ENCODE data around the gene HOXC6.

HOXC6 gene

GRCh38 chr12:54030889-54031471, 2.7 kb downstream of the HOXC6 start:
- TF ChIP-seq, protein P1, sequence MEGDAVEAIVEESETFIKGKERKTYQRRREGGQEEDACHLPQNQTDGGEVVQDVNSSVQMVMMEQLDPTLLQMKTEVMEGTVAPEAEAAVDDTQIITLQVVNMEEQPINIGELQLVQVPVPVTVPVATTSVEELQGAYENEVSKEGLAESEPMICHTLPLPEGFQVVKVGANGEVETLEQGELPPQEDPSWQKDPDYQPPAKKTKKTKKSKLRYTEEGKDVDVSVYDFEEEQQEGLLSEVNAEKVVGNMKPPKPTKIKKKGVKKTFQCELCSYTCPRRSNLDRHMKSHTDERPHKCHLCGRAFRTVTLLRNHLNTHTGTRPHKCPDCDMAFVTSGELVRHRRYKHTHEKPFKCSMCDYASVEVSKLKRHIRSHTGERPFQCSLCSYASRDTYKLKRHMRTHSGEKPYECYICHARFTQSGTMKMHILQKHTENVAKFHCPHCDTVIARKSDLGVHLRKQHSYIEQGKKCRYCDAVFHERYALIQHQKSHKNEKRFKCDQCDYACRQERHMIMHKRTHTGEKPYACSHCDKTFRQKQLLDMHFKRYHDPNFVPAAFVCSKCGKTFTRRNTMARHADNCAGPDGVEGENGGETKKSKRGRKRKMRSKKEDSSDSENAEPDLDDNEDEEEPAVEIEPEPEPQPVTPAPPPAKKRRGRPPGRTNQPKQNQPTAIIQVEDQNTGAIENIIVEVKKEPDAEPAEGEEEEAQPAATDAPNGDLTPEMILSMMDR (IDR thresholded peaks at IDR 0.05; ENCODE audit: insufficient read depth, low read length, poor library complexity, severe bottlenecking), result no peak
- H3K36me3 ChIP-seq (ENCODE audit: control insufficient read depth, insufficient read depth, low read length), result no peaks in the 10 kb centered on the region
- no peak overlapping the region for H3K4me3 ChIP-seq (replicated peaks; ENCODE audit: low read depth, low read length)
- no peak for DNase-seq (ENCODE audit: extremely low read depth, insufficient read length)
- peaks cover 2% of the 10 kb centered on the region; the same call in 1 of the 2 replicates for H3K27me3 ChIP-seq (replicated peaks; ENCODE audit: control insufficient read depth, insufficient read depth, low read length)

DNA sequence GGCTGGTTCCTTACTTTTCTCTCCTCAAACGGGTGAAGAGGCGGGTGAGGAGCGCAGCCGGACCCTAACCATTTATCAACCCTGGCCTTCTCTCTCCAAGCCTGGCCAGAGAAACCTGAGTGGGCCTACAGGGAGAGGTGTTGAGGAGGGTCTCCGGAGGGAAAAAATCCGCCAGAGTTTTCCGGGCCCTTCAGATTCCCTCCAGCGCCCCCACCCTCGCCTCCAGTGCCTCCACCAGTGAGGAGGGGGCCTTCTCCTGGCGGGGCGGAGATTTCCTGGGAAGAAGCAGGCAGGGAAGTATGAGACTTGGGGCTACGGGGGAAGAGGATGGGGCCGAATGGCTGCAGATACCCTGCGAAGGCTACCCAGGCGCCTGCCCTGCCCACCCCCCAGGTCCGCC, 3.2 kb downstream of the HOXC6 start:
- Histone ChIP-seq H3K36me3 (ENCODE audit: control insufficient read depth, insufficient read depth, low read length) (no peaks in the 10 kb centered on the region), H3K4me3 (replicated peaks; ENCODE audit: low read depth, low read length) (no peak overlapping the region), H3K27me3 (replicated peaks; ENCODE audit: control insufficient read depth, insufficient read depth, low read length) (peaks cover 2% of the 10 kb centered on the region; the same call in 1 of the 2 replicates)
- TF ChIP-seq, protein P1 (IDR thresholded peaks at IDR 0.05; ENCODE audit: insufficient read depth, low read length, poor library complexity, severe bottlenecking), result no peak
- DNase-seq (ENCODE audit: extremely low read depth, insufficient read length), result no peak

DNA sequence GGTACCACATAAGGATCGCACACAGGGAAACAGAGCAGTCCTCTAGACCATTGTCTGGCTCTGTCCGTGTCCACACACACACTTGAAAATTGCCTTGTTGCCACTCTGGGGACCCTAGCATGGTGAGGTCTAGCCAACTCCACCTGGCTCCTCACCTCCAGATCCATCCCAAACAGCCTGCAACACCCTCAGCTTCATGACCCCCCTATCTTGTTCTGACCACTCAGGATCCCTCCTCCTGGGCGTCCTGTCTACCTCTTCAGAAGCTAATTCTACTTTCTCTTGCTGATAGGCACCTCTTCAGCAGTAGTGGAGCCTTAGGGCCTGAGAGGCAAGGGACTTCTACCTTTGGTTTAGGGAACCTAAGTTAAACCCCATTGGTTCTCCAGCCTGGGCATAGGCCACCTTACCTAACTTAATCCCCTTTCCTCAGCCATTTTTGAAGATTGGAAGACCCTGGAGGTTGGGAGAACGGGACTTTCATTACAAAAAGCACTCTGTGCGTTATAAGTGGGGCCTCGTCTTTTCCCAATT, 3.9 kb downstream of the HOXC6 start:
- Histone ChIP-seq H3K27me3 (replicated peaks; ENCODE audit: control insufficient read depth, insufficient read depth, low read length) (peaks cover 2% of the 10 kb centered on the region; the same call in 1 of the 2 replicates), H3K36me3 (ENCODE audit: control insufficient read depth, insufficient read depth, low read length) (no peaks in the 10 kb centered on the region), H3K4me3 (replicated peaks; ENCODE audit: low read depth, low read length) (no peak overlapping the region)
- TF ChIP-seq, protein P1 (IDR thresholded peaks at IDR 0.05; ENCODE audit: insufficient read depth, low read length, poor library complexity, severe bottlenecking), result no peak
- DNase-seq (ENCODE audit: extremely low read depth, insufficient read length), result no peak

GRCh38 chr12:54032627-54033100, 4.4 kb downstream of the HOXC6 start, which contains the start of gene HOXC5:
HOXC5 (plus strand) TSS chr12:54033050; CDS start chr12:54033123, 73 bp downstream.
- Histone ChIP-seq H3K27me3 (replicated peaks; ENCODE audit: control insufficient read depth, insufficient read depth, low read length) (peaks cover 2% of the 10 kb centered on the region; the same call in 1 of the 2 replicates), H3K36me3 (ENCODE audit: control insufficient read depth, insufficient read depth, low read length) (no peaks in the 10 kb centered on the region), H3K4me3 (replicated peaks; ENCODE audit: low read depth, low read length) (peak within 1 kb of the TSS; percentile 42)
- no peak for DNase-seq (ENCODE audit: extremely low read depth, insufficient read length)
- TF ChIP-seq, protein P1 (IDR thresholded peaks at IDR 0.05; ENCODE audit: insufficient read depth, low read length, poor library complexity, severe bottlenecking), result peak; percentile 97

- TF ChIP-seq, protein P1 (IDR thresholded peaks at IDR 0.05; ENCODE audit: insufficient read depth, low read length, poor library complexity, severe bottlenecking), result no peak
- Histone ChIP-seq H3K4me3 (replicated peaks; ENCODE audit: low read depth, low read length) (peak overlapping the region; percentile 42), H3K36me3 (ENCODE audit: control insufficient read depth, insufficient read depth, low read length) (no peaks in the 10 kb centered on the region), H3K27me3 (replicated peaks; ENCODE audit: control insufficient read depth, insufficient read depth, low read length) (peaks cover 2% of the 10 kb centered on the region; the same call in 1 of the 2 replicates)
- no peak for DNase-seq (ENCODE audit: extremely low read depth, insufficient read length)
Observed at GRCh38 chr12:54033106-54033979, 5.1 kb downstream of the HOXC6 start.
